IPS-18a (cell line): ENCODE data around the gene GFER.

ENCODE experiments used
- H3K27ac ChIP-seq: one replicate; pipeline ENCODE4 v1.5.1; 2013; ENCODE audit warnings: low read length
- H3K27me3 ChIP-seq: one replicate; pipeline ENCODE4 v1.6.1; 2013; ENCODE audit warnings: mild to moderate bottlenecking, low read length; ENCODE audit not compliant: control insufficient read depth, insufficient read depth
- H3K36me3 ChIP-seq: one replicate; pipeline ENCODE4 v1.6.1; 2013; ENCODE audit warnings: low read depth, low read length; ENCODE audit not compliant: control insufficient read depth
- H3K4me1 ChIP-seq: one replicate; pipeline ENCODE4 v1.6.1; 2013; ENCODE audit warnings: low read depth, low read length; ENCODE audit not compliant: control insufficient read depth
- H3K4me3 ChIP-seq: one replicate; pipeline ENCODE4 v1.5.1; 2013; ENCODE audit warnings: low read length
- H3K9ac ChIP-seq: one replicate; pipeline ENCODE4 v1.6.1; 2013; ENCODE audit warnings: mild to moderate bottlenecking, low read length, moderate library complexity
- H3K9me3 ChIP-seq: one replicate; pipeline ENCODE4 v1.6.1; 2013; ENCODE audit warnings: low read depth, low read length; ENCODE audit not compliant: control insufficient read depth

GFER gene

GRCh38 chr16:1979271-1980029 lies 4.5 kb upstream of the GFER start:
- Histone ChIP-seq H3K36me3 (peaks cover 26% of the 10 kb centered on the region), H3K4me3 (peak overlapping the region; percentile 30)

GRCh38 chr16:1980030-1980769 lies 3.8 kb upstream of the GFER start:
- H3K4me3 ChIP-seq: peak overlapping the region; percentile 30
- peaks cover 19% of the 10 kb centered on the region for H3K36me3 ChIP-seq
- H3K9ac ChIP-seq: no peak overlapping the region
- peaks cover 13% of the 10 kb centered on the region for H3K4me1 ChIP-seq
- H3K9me3 ChIP-seq: no peaks in the 10 kb centered on the region
- peaks cover 41% of the 10 kb centered on the region for H3K27me3 ChIP-seq
- H3K27ac ChIP-seq: no peak overlapping the region

More at GRCh38 chr16:1979271-1980029, 4.5 kb upstream of the GFER start:
- no peak overlapping the region for H3K27ac ChIP-seq
- H3K27me3 ChIP-seq: peaks cover 41% of the 10 kb centered on the region
- no peak overlapping the region for H3K9ac ChIP-seq
- peaks cover 13% of the 10 kb centered on the region for H3K4me1 ChIP-seq
- H3K9me3 ChIP-seq: no peaks in the 10 kb centered on the region

- H3K36me3 ChIP-seq: peaks cover 15% of the 10 kb centered on the region
- peaks cover 13% of the 10 kb centered on the region for H3K4me1 ChIP-seq
- no peak overlapping the region for H3K9ac ChIP-seq
- peaks cover 41% of the 10 kb centered on the region for H3K27me3 ChIP-seq
- H3K4me3 ChIP-seq: no peak overlapping the region
- no peak overlapping the region for H3K27ac ChIP-seq
- no peaks in the 10 kb centered on the region for H3K9me3 ChIP-seq
These were observed 3.3 kb upstream of the GFER start for GRCh38 chr16:1980770-1981087.

- Histone ChIP-seq H3K27me3 (peaks cover 41% of the 10 kb centered on the region), H3K4me1 (peaks cover 13% of the 10 kb centered on the region), H3K36me3 (peaks cover 15% of the 10 kb centered on the region), H3K9ac (no peak within 1 kb of the TSS), H3K27ac (no peak within 1 kb of the TSS), H3K4me3 (no peak within 1 kb of the TSS), H3K9me3 (no peaks in the 10 kb centered on the region)
These were observed 2.6 kb upstream of the GFER start, which contains the start of gene NOXO1 for GRCh38 chr16:1981398-1981836. Gene NOXO1, minus strand, starts transcription at chr16:1981469. Its CDS starts 290 bp downstream, at chr16:1981179.

- Histone ChIP-seq H3K4me3 (no peak overlapping the region), H3K27me3 (peaks cover 41% of the 10 kb centered on the region), H3K36me3 (peaks cover 10% of the 10 kb centered on the region), H3K9ac (no peak overlapping the region), H3K9me3 (no peaks in the 10 kb centered on the region), H3K27ac (no peak overlapping the region), H3K4me1 (peaks cover 13% of the 10 kb centered on the region)
These were observed 2.0 kb upstream of the GFER start for GRCh38 chr16:1982013-1982433.

GRCh38 chr16:1982991-1983543 lies 926 bp upstream of the GFER start:
- peaks cover 41% of the 10 kb centered on the region for H3K27me3 ChIP-seq
- H3K27ac ChIP-seq: no peak overlapping the region
- H3K4me3 ChIP-seq: peak overlapping the region; percentile 86
- H3K9me3 ChIP-seq: no peaks in the 10 kb centered on the region
- peaks cover 9% of the 10 kb centered on the region for H3K36me3 ChIP-seq
- peaks cover 13% of the 10 kb centered on the region for H3K4me1 ChIP-seq
- H3K9ac ChIP-seq: no peak overlapping the region

GRCh38 chr16:1984347-1985225 lies 593 bp downstream of the GFER start:
- peak overlapping the region; percentile 47 for H3K27ac ChIP-seq
- peaks cover 9% of the 10 kb centered on the region for H3K36me3 ChIP-seq
- peaks cover 50% of the 10 kb centered on the region for H3K27me3 ChIP-seq
- peaks cover 13% of the 10 kb centered on the region for H3K4me1 ChIP-seq
- peak overlapping the region; percentile 86 for H3K4me3 ChIP-seq
- H3K9me3 ChIP-seq: no peaks in the 10 kb centered on the region
- peak overlapping the region; percentile 84 for H3K9ac ChIP-seq

- no peak overlapping the region for H3K27ac ChIP-seq
- H3K4me1 ChIP-seq: peaks cover 5% of the 10 kb centered on the region
- H3K36me3 ChIP-seq: peaks cover 9% of the 10 kb centered on the region
- peaks cover 44% of the 10 kb centered on the region for H3K27me3 ChIP-seq
- peak overlapping the region; percentile 86 for H3K4me3 ChIP-seq
- no peaks in the 10 kb centered on the region for H3K9me3 ChIP-seq
- no peak overlapping the region for H3K9ac ChIP-seq
These were observed 1.6 kb downstream of the GFER start for GRCh38 chr16:1985466-1986150.

GRCh38 chr16:1987198-1987597 lies 3.2 kb downstream of the GFER start:
- peaks cover 9% of the 10 kb centered on the region for H3K36me3 ChIP-seq
- no peak overlapping the region for H3K27ac ChIP-seq
- H3K9me3 ChIP-seq: no peaks in the 10 kb centered on the region
- peaks cover 41% of the 10 kb centered on the region for H3K27me3 ChIP-seq
- H3K4me1 ChIP-seq: peaks cover 9% of the 10 kb centered on the region
- no peak overlapping the region for H3K4me3 ChIP-seq
- no peak overlapping the region for H3K9ac ChIP-seq

- peaks cover 9% of the 10 kb centered on the region for H3K36me3 ChIP-seq
- no peaks in the 10 kb centered on the region for H3K9me3 ChIP-seq
- peak within 1 kb of the TSS; percentile 60 for H3K4me3 ChIP-seq
- peaks cover 6% of the 10 kb centered on the region for H3K4me1 ChIP-seq
- peaks cover 30% of the 10 kb centered on the region for H3K27me3 ChIP-seq
- H3K9ac ChIP-seq: peak within 1 kb of the TSS; percentile 20
- no peak within 1 kb of the TSS for H3K27ac ChIP-seq
These were observed 5.5 kb downstream of the GFER start, which contains the start of gene SYNGR3 for GRCh38 chr16:1989209-1990100. Gene SYNGR3, plus strand, starts transcription at chr16:1989970. Its CDS starts 133 bp downstream, at chr16:1990103.
